IMR-90 (cell line): Measurements from ENCODE around the gene NRIP3. TPM values are rescaled to one million over a fixed set of nuclear protein-coding genes. Genes with fewer than 3 reads are reported as not detected.

Source experiments
- ATAC-seq: fragments of 200-7000 bp; cut with Tn5 transposase; 2 replicates; pipeline ENCODE4 v1.9.1; 2020; ENCODE audit warnings: low read depth, mild to moderate bottlenecking, moderate library complexity
- BruUV-seq: library from RNA; stranded (reverse); fragments of 400-500 nt; replicated peaks from 2 replicates; lab custom pipeline; 2021; lab: Mats Ljungman, UMichigan
- CTCF ChIA-PET: fragments of 300-600 bp; formaldehyde crosslinking; extraction: SDS; loops from one replicate; lab custom pipeline; 2021; ENCODE audit warnings: antibody characterized with exemption; lab: Yijun Ruan, JAX
- POLR2A ChIA-PET: fragments of 300-600 bp; sonication (Branson Sonifier 250); formaldehyde crosslinking; loops from one replicate; lab custom pipeline; 2022; ENCODE audit warnings: antibody characterized with exemption; ENCODE audit not compliant: unreplicated experiment; lab: Charles Lee
- DNase-seq: peaks from one replicate; pipeline ENCODE4 v3.0.0; 2013
- H2AFZ ChIP-seq: replicated peaks from 2 replicates; pipeline ENCODE3; 2013; ENCODE audit warnings: low read length, mild to moderate bottlenecking; ENCODE audit not compliant: poor library complexity
- H2AK5ac ChIP-seq: 2 replicates; pipeline ENCODE4 v1.6.1; 2013; ENCODE audit warnings: low read depth, low read length, inconsistent platforms
- H2AK9ac ChIP-seq: replicated peaks from 2 replicates; pipeline ENCODE3; 2013; ENCODE audit warnings: mild to moderate bottlenecking, low read depth, low read length, moderate library complexity; ENCODE audit not compliant: poor library complexity
- H2BK120ac ChIP-seq: 2 replicates; pipeline ENCODE4 v1.6.1; 2013; ENCODE audit warnings: low read depth, low read length, inconsistent platforms
- H2BK15ac ChIP-seq: 3 replicates; pipeline ENCODE4 v1.6.1; 2013; ENCODE audit warnings: low read depth, low read length, inconsistent platforms
- H2BK20ac ChIP-seq: 2 replicates; pipeline ENCODE4 v1.6.1; 2013; ENCODE audit warnings: low read depth, mild to moderate bottlenecking, inconsistent platforms, low read length, moderate library complexity
- H2BK5ac ChIP-seq: 2 replicates; pipeline ENCODE4 v1.6.1; 2013; ENCODE audit warnings: mild to moderate bottlenecking, low read depth, low read length, inconsistent platforms; ENCODE audit not compliant: poor library complexity, severe bottlenecking
- H3K14ac ChIP-seq: replicated peaks from 2 replicates; pipeline ENCODE4 v1.6.1; 2013; ENCODE audit warnings: low read depth, low read length, inconsistent platforms
- H3K18ac ChIP-seq: 2 replicates; pipeline ENCODE4 v1.6.1; 2013; ENCODE audit warnings: low read depth, low read length, control low read depth
- H3K23ac ChIP-seq: 2 replicates; pipeline ENCODE4 v1.6.1; 2013; ENCODE audit warnings: low read depth, low read length, inconsistent platforms
- H3K27ac ChIP-seq: 2 replicates; pipeline ENCODE4 v1.5.1; 2013; ENCODE audit warnings: mild to moderate bottlenecking, control low read depth, low read length; ENCODE audit not compliant: insufficient read depth
- H3K27me3 ChIP-seq: 2 replicates; pipeline ENCODE4 v1.6.1; 2013; ENCODE audit warnings: low read length; ENCODE audit not compliant: control insufficient read depth, insufficient read depth
- H3K36me3 ChIP-seq: 2 replicates; pipeline ENCODE4 v1.6.1; 2013; ENCODE audit warnings: low read length, mixed read lengths; ENCODE audit not compliant: control insufficient read depth, insufficient read depth
- H3K4ac ChIP-seq: 2 replicates; pipeline ENCODE4 v1.6.1; 2013; ENCODE audit warnings: low read depth, low read length, inconsistent platforms
- H3K4me1 ChIP-seq: 2 replicates; pipeline ENCODE4 v1.6.1; 2013; ENCODE audit warnings: low read length, mixed read lengths; ENCODE audit not compliant: control insufficient read depth, insufficient read depth
- H3K4me2 ChIP-seq: 2 replicates; pipeline ENCODE4 v1.6.1; 2013; ENCODE audit warnings: low read depth, mild to moderate bottlenecking, control low read depth, low read length, moderate library complexity
- H3K4me3 ChIP-seq: 2 replicates; pipeline ENCODE4 v1.5.1; 2013; ENCODE audit warnings: low read depth, mild to moderate bottlenecking, control low read depth, low read length, moderate library complexity; ENCODE audit not compliant: insufficient read depth
- H3K56ac ChIP-seq: 2 replicates; pipeline ENCODE4 v1.6.1; 2013; ENCODE audit warnings: low read length, inconsistent platforms; ENCODE audit not compliant: insufficient read depth; ENCODE audit errors: extremely low read depth
- H3K79me1 ChIP-seq, 2 experiments: 2 replicates each; pipeline ENCODE4 v1.6.1; 2013; ENCODE audit warnings: low read length in 2 of 2, inconsistent platforms in 1 of 2, low read depth in 1 of 2
- H3K9ac ChIP-seq: 2 replicates; pipeline ENCODE4 v1.6.1; 2013; ENCODE audit warnings: low read depth, low read length, control low read depth
- H3K9me1 ChIP-seq: 2 replicates; pipeline ENCODE4 v1.6.1; 2013; ENCODE audit warnings: low read length, inconsistent platforms; ENCODE audit not compliant: insufficient read depth
- H3K9me3 ChIP-seq: 2 replicates; pipeline ENCODE4 v1.6.1; 2013; ENCODE audit warnings: low read length; ENCODE audit not compliant: control insufficient read depth, insufficient read depth
- H4K20me1 ChIP-seq: 2 replicates; pipeline ENCODE4 v1.6.1; 2013; ENCODE audit warnings: low read length, inconsistent platforms; ENCODE audit not compliant: insufficient read depth
- H4K5ac ChIP-seq: 2 replicates; pipeline ENCODE4 v1.6.1; 2013; ENCODE audit warnings: mild to moderate bottlenecking, low read depth, low read length, control low read depth
- H4K8ac ChIP-seq, 2 experiments: 2 replicates each; pipeline ENCODE4 v1.6.1; 2013; ENCODE audit warnings: low read depth in 2 of 2, low read length in 2 of 2, control low read depth in 1 of 2, inconsistent platforms in 1 of 2
- H4K91ac ChIP-seq: 2 replicates; pipeline ENCODE4 v1.6.1; 2013; ENCODE audit warnings: low read depth, low read length, inconsistent platforms; ENCODE audit not compliant: insufficient read depth
- CEBPB ChIP-seq: IDR thresholded peaks from 2 replicates; pipeline ENCODE4 v1.6.1; 2012; ENCODE audit warnings: low read depth, low read length, improper control_type of control experiment
- CHD1 ChIP-seq: IDR thresholded peaks from 2 replicates; pipeline ENCODE4 v1.6.1; 2012; ENCODE audit warnings: low read depth, low read length, improper control_type of control experiment
- CTCF ChIP-seq: conservative IDR thresholded peaks from 2 replicates; pipeline ENCODE4 v1.5.1; 2012; ENCODE audit warnings: mild to moderate bottlenecking, low read depth, low read length, improper control_type of control experiment
- FOS ChIP-seq: fragments of 150-350 bp; IDR thresholded peaks from 2 replicates; pipeline ENCODE4 v1.6.1; 2016; ENCODE audit warnings: low read depth, low read length
- MAFK ChIP-seq: IDR thresholded peaks from 2 replicates; pipeline ENCODE4 v1.6.1; 2012; ENCODE audit warnings: low read depth, low read length, improper control_type of control experiment
- MXI1 ChIP-seq: IDR thresholded peaks from 2 replicates; pipeline ENCODE4 v1.6.1; 2012; ENCODE audit warnings: low read depth, mild to moderate bottlenecking, low read length, moderate library complexity, borderline replicate concordance
- NFE2L2 ChIP-seq: fragments of 150-350 bp; IDR thresholded peaks from 2 replicates; pipeline ENCODE4 v1.6.1; 2016; ENCODE audit warnings: low read depth, mild to moderate bottlenecking, low read length
- RAD21 ChIP-seq: IDR thresholded peaks from 2 replicates; pipeline ENCODE4 v1.6.1; 2012; ENCODE audit warnings: low read length, improper control_type of control experiment
- WGBS, 2 experiments: methylation state at CpG; one replicate each; pipeline versions ENCODE4 v1.1.5 to v1.1.7; 2013; ENCODE audit warnings: missing lambda C conversion rate in 2 of 2; ENCODE audit not compliant: insufficient read length in 1 of 2; ENCODE audit errors: extremely low coverage in 2 of 2; 5-methylcytosine and 5-hydroxymethylcytosine counted together
- dilution Hi-C: fragments of 300-500 bp; cut with HindIII; formaldehyde crosslinking; loops from one replicate; pipeline ENCODE4 v1.14.3; 2018; ENCODE audit warnings: low sequenced_read_pairs; ENCODE audit not compliant: unreplicated experiment
- in situ Hi-C: fragments of 300-500 bp; cut with MboI; formaldehyde crosslinking; loops from 3 replicates; pipeline ENCODE4 v1.14.3; 2019; ENCODE audit warnings: low sequenced_read_pairs, inconsistent platforms, mixed read lengths
- intact Hi-C: fragments of 100-400 bp; cut with micrococcal nuclease; formaldehyde crosslinking; loops from 2 replicates; pipeline ENCODE4 v1.10.0; 2022
- polyA plus RNA-seq, 3 experiments: library from polyadenylated mRNA; depleted of rRNA; stranded (reverse); fragments of >200 nt; gene quantifications; 2 replicates each; pipeline ENCODE4 v1.2.3, GENCODE V29; 2012; ENCODE audit warnings: low replicate concordance in 1 of 3
- total RNA-seq: library from RNA; depleted of rRNA; stranded (reverse); fragments of >200 nt; gene quantifications from 2 replicates; pipeline ENCODE4 v1.2.3, GENCODE V29; 2012

The NRIP3 gene
- total and polyA plus RNA-seq, 2 of the 4 experiments (the other 2 are of a cell fraction) = 11.5 to 43.6 TPM

- POLR2A ChIA-PET = no interaction called here
Observed at GRCh38 chr11:9039863-9040262, 36.1 kb upstream of the NRIP3 start.

More at GRCh38 chr11:9039863-9040262, 36.1 kb upstream of the NRIP3 start:
- Histone ChIP-seq H3K56ac (no peak overlapping the region), H3K23ac (no peak overlapping the region), H2BK5ac (no peak overlapping the region), H2AK9ac (no peak overlapping the region), H3K18ac (no peak overlapping the region), H3K27me3 (peaks cover 4% of the 10 kb centered on the region; the same call in 1 of the 2 replicates), H3K14ac (no peak overlapping the region), H2BK15ac (no peak overlapping the region), H4K8ac (no peak overlapping the region), H2BK120ac (no peak overlapping the region), H2AFZ (no peak overlapping the region), H3K27ac (no peak overlapping the region), H4K5ac (no peak overlapping the region), H3K4me1 (no peaks in the 10 kb centered on the region), H3K4me2 (no peak overlapping the region), H3K9ac (no peak overlapping the region), H3K4me3 (no peak overlapping the region), H3K9me1 (no peaks in the 10 kb centered on the region), H3K4ac (no peak overlapping the region), H4K20me1 (no peaks in the 10 kb centered on the region), H3K79me1 (no peaks in the 10 kb centered on the region; a peak in 1 of 4 replicates), H3K9me3 (no peaks in the 10 kb centered on the region), H2BK20ac (no peak overlapping the region), H2AK5ac (no peak overlapping the region), H3K36me3 (no peaks in the 10 kb centered on the region), H4K91ac (no peak overlapping the region)
- DNase-seq (no peak), ATAC-seq (no peak)
- 97% methylated on average over 7 of the region's 19 CpGs; no CpG with 5 or more reads in 1 of the 2 experiments for WGBS, 2 experiments
- dilution Hi-C loops (no loop called here), intact Hi-C loops (no loop called here), in situ Hi-C loops (no loop called here)
- TF ChIP-seq CTCF (no peak), CHD1 (no peak), FOS (no peak), MXI1 (no peak), RAD21 (no peak), MAFK (no peak), CEBPB (no peak), NFE2L2 (no peak)
- CTCF ChIA-PET = no interaction called here
- BruUV-seq = no TSS peak
